Naive thymus-derived CD8-positive, alpha-beta T cell (primary cell): ENCODE results near the gene RENBP. TPM values are rescaled to one million over a fixed set of nuclear protein-coding genes. Genes with fewer than 3 reads are reported as not detected.

Experiments used
- ATAC-seq, 2 donors: fragments of 150-1000 bp; cut with Tn5 transposase in 1 of 2; sonication (Bioruptor Pico), chemical (Tn5 transposase) in 1 of 2; 1 replicate in 1 of 2; 2 replicates in 1 of 2; pipeline ENCODE4 v1.10.0; 2021; ENCODE audit warnings: mild to moderate bottlenecking in 2 of 2, moderate library complexity in 2 of 2
- POLR2A ChIA-PET: fragments of 350-600 bp; sonication (Branson Sonifier 250); formaldehyde crosslinking; loops from one replicate; lab custom pipeline; 2021; ENCODE audit warnings: antibody characterized with exemption; lab: Charles Lee
- DNase-seq, 10 donors: peaks; one replicate each; pipeline versions ENCODE4 v3.0.0 to v3.0.0-alpha.2; 2020 to 2022
- H3K27ac Mint-ChIP-seq, 10 donors: one replicate each; pipeline ENCODE4 v1.8.0; 2020 to 2022; ENCODE audit warnings: mild to moderate bottlenecking in 10 of 10, mixed read lengths in 10 of 10, moderate library complexity in 4 of 10, inconsistent platforms in 1 of 10
- H3K27me3 Mint-ChIP-seq, 5 donors: one replicate each; pipeline ENCODE4 v1.8.0; 2021 to 2022; ENCODE audit warnings: mixed read lengths in 5 of 5
- H3K36me3 Mint-ChIP-seq, 3 donors: one replicate each; pipeline ENCODE4 v1.8.0; 2020 to 2022; ENCODE audit warnings: mixed read lengths in 3 of 3, mild to moderate bottlenecking in 2 of 3, inconsistent platforms in 1 of 3
- H3K4me1 Mint-ChIP-seq, 4 donors: one replicate each; pipeline ENCODE4 v1.8.0; 2021 to 2022; ENCODE audit warnings: mixed read lengths in 4 of 4
- H3K4me3 Mint-ChIP-seq, 10 donors: one replicate each; pipeline ENCODE4 v1.8.0; 2020 to 2022; ENCODE audit warnings: mild to moderate bottlenecking in 10 of 10, mixed read lengths in 10 of 10, moderate library complexity in 6 of 10, inconsistent platforms in 1 of 10
- H3K9me3 Mint-ChIP-seq, 9 donors: one replicate each; pipeline ENCODE4 v1.8.0; 2020 to 2022; ENCODE audit warnings: mixed read lengths in 9 of 9, mild to moderate bottlenecking in 3 of 9, inconsistent platforms in 1 of 9, moderate library complexity in 1 of 9
- microRNA-seq: library from miRNA; unstranded; fragments of <30 nt; microRNA quantifications from one replicate; pipeline ENCODE4 v1.2.0, GENCODE V29; 2022; ENCODE audit warnings: borderline microRNAs expressed
- polyA plus RNA-seq, 3 donors: library from polyadenylated mRNA; unstranded; fragments of 300-500 nt; fragmentation: Illumina TruSeq; gene quantifications; one replicate each; pipeline ENCODE4 v1.2.3, GENCODE V29; 2021
- total RNA-seq, 8 experiments: library from RNA in 2 of 8; stranded (reverse) in 2 of 8; gene quantifications; one replicate each; pipeline ENCODE4 v1.2.3 and lab custom pipeline; 2021 to 2026

RENBP gene
- total and polyA plus RNA-seq, 5 experiments from 2014 or later: 0.49 to 18.2 (median 0.96) TPM

DNA sequence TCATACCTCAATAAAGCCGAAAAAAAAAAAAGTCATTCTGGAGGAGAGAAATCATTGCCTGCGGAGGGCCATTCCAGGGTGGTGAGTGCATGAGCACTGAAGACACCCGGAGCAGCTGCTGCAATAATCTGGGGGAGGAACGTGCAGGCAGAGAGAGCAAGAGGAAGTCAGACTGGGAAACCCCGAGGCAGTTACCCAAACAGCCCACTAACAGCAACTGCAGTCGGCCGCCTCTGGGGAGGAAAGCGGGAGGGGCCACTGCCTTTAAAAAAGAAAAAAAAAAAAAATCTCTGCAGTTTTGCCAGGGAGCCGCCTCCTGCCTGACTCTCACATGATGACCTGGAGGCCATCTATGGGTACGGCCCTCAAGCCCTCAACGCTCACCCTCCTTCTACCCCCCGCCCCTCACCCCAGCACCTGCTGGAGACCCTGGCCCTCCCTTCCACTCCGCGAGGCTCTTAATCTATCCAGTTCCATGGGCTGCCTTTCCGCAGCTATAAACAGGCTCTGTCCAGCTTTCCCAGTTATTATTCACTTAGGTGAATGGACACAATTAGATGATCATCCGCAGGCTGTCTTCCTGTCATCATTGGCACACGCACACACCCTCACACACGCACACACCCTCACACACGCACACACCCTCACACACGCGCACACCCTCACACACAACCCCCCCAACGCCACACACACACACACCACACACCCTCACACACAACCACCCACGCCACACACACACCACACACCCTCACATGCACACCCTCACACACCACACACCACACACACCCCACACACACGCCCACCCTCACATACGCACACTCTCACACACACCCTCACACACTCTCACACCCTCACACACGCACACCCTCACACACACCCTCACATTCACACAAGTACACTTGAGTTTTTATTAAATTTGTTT lies 43.4 kb downstream of the RENBP start:
- Mint-ChIP-seq H3K27me3 (peaks cover 0 to 1% (median 0%) of the 10 kb centered on the region in 5 donors), H3K27ac (peak overlapping the region in 7 of 10 donors; percentile 9 to 85 (median 37)), H3K36me3 (no peaks in the 10 kb centered on the region), H3K9me3 (peaks cover 0 to 6% (median 0%) of the 10 kb centered on the region in 9 donors), H3K4me3 (peak overlapping the region; percentile 3 to 76 (median 64)), H3K4me1 (peaks cover 30 to 57% (median 49%) of the 10 kb centered on the region in 4 donors)
- POLR2A ChIA-PET: interaction anchor here (0.7 to 1.4 kb wide), 6 partner anchors 8 to 330 kb away, joined by 3 to 5 read pairs (median 4); no protein-coding TSS in a partner anchor
- DNase-seq (peak; percentile 37 to 80 (median 56)), ATAC-seq (peak; percentile 83 to 88)

DNA sequence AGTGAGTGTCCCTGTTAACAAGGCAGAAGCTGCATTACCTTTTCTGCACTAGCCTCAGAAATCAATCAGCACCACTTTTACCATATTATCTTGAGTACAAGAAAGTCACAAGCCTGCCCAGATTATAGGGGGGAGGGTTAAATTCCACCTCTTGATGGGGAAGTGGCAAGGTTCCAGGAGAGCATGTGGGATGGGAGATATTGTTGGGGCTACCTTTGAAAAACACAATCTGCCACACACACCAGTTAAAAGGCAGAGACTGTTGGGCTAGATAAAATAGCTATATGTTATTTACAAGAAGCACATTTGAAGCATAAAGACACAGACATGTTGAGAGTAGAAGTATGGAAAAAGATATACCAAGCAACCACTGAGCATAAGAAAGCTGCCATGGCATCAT lies 46.5 kb downstream of the RENBP start:
- DNase-seq (no peak), ATAC-seq (no peak)
- POLR2A ChIA-PET: interaction anchor here (0.7 kb wide), 1 partner anchor 430 kb away, joined by 4 read pairs; no protein-coding TSS in a partner anchor
- no peaks in the 10 kb centered on the region for H3K36me3 Mint-ChIP-seq
- H3K27ac Mint-ChIP-seq: no peak overlapping the region
- H3K4me1 Mint-ChIP-seq: peaks cover 13 to 31% (median 27%) of the 10 kb centered on the region in 4 donors
- H3K4me3 Mint-ChIP-seq: no peak overlapping the region
- H3K9me3 Mint-ChIP-seq: peaks cover 0 to 7% (median 0%) of the 10 kb centered on the region in 9 donors
- peaks cover 0 to 1% (median 0%) of the 10 kb centered on the region in 5 donors for H3K27me3 Mint-ChIP-seq

GRCh38 chrX:153889123-153889522 lies 55.3 kb downstream of the RENBP start:
- peaks cover 0 to 3% (median 0%) of the 10 kb centered on the region in 9 donors for H3K9me3 Mint-ChIP-seq
- H3K36me3 Mint-ChIP-seq: no peaks in the 10 kb centered on the region
- no peak overlapping the region for H3K27ac Mint-ChIP-seq
- H3K4me1 Mint-ChIP-seq: peaks cover 0 to 11% (median 0%) of the 10 kb centered on the region in 4 donors
- POLR2A ChIA-PET: interaction anchor here (0.7 to 0.9 kb wide), 2 partner anchors 37 to 175 kb away, joined by 3 to 6 read pairs; partner anchors contain the start of gene ARHGAP4
- peaks cover 0 to 10% (median 2%) of the 10 kb centered on the region in 5 donors for H3K27me3 Mint-ChIP-seq
- ATAC-seq (no peak), DNase-seq (no peak)
- no peak overlapping the region for H3K4me3 Mint-ChIP-seq

- Mint-ChIP-seq H3K4me1 (peaks cover 0 to 11% (median 0%) of the 10 kb centered on the region in 4 donors), H3K36me3 (no peaks in the 10 kb centered on the region), H3K9me3 (peaks cover 0 to 3% (median 0%) of the 10 kb centered on the region in 9 donors), H3K27me3 (peaks cover 0 to 16% (median 2%) of the 10 kb centered on the region in 5 donors), H3K27ac (no peak overlapping the region), H3K4me3 (peak overlapping the region in 1 of 10 donors; percentile 28)
- POLR2A ChIA-PET: interaction anchor here (0.7 to 0.9 kb wide), 2 partner anchors 37 to 58 kb away, joined by 3 to 4 read pairs; partner anchors contain the start of gene ARHGAP4
- DNase-seq: no peak
- ATAC-seq: no peak
Observed at GRCh38 chrX:153888344-153888743, 56.1 kb downstream of the RENBP start.

GRCh38 chrX:153887385-153887784 lies 57.1 kb downstream of the RENBP start:
- POLR2A ChIA-PET: interaction anchor here (0.5 kb wide), 1 partner anchor 12 kb away, joined by 3 read pairs; no protein-coding TSS in a partner anchor
- H3K27ac Mint-ChIP-seq: no peak overlapping the region
- peak overlapping the region in 3 of 10 donors; percentile 22 to 43 (median 25) for H3K4me3 Mint-ChIP-seq
- peaks cover 0 to 3% (median 0%) of the 10 kb centered on the region in 9 donors for H3K9me3 Mint-ChIP-seq
- DNase-seq: no peak
- H3K27me3 Mint-ChIP-seq: peaks cover 2 to 22% (median 3%) of the 10 kb centered on the region in 5 donors
- H3K36me3 Mint-ChIP-seq: no peaks in the 10 kb centered on the region
- no peak for ATAC-seq
- H3K4me1 Mint-ChIP-seq: peaks cover 0 to 11% (median 0%) of the 10 kb centered on the region in 4 donors

DNA sequence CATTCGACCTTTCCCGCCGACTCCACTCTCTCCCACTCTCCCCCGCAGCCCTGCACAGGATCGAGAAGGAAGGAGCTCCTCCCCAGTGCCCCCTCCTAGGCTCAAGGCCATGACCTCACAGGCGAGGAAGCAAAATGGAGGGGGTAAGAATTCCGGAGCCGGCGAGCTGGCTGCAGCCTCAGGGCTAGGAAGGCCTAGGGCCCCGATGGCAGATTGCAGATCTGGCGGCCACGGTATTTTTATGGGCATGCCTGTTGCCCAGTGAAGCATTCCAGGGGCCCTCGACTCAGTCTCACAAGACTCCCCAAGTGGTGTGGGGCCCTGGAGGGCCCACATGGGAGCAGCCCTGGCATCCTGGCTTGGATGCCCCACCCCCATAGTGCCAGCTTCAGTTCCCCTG lies 57.5 kb downstream of the RENBP start:
- Mint-ChIP-seq H3K36me3 (no peaks in the 10 kb centered on the region), H3K27ac (no peak overlapping the region), H3K9me3 (peaks cover 0 to 3% (median 0%) of the 10 kb centered on the region in 9 donors), H3K4me3 (peak overlapping the region in 6 of 10 donors; percentile 18 to 63 (median 31)), H3K27me3 (peaks cover 3 to 25% (median 4%) of the 10 kb centered on the region in 5 donors), H3K4me1 (peaks cover 0 to 11% (median 0%) of the 10 kb centered on the region in 4 donors)
- DNase-seq (no peak), ATAC-seq (no peak)
- POLR2A ChIA-PET: interaction anchor here (0.7 kb wide), 1 partner anchor 58 kb away, joined by 3 read pairs; no protein-coding TSS in a partner anchor

GRCh38 chrX:153885968-153886903 lies 58.2 kb downstream of the RENBP start, which contains the start of gene L1CAM:
L1CAM (minus strand) TSS chrX:153886173; CDS start chrX:153875836, 10,337 bp downstream.
- Mint-ChIP-seq H3K27ac (no peak within 1 kb of the TSS), H3K9me3 (peaks cover 0 to 3% (median 0%) of the 10 kb centered on the region in 9 donors), H3K4me1 (peaks cover 0 to 11% (median 0%) of the 10 kb centered on the region in 4 donors), H3K27me3 (peaks cover 3 to 27% (median 4%) of the 10 kb centered on the region in 5 donors), H3K4me3 (peak within 1 kb of the TSS in 8 of 10 donors; percentile 33 to 65 (median 51)), H3K36me3 (no peaks in the 10 kb centered on the region)
- ATAC-seq (peak; percentile 30 to 46), DNase-seq (peak in 1 of 10 donors; percentile 26)
- POLR2A ChIA-PET: interaction anchor here (0.7 kb wide), 1 partner anchor 59 kb away, joined by 3 read pairs; no protein-coding TSS in a partner anchor

Small RNAs within 50 kb of the gene (microRNA-seq; reads per million reads assigned to microRNA genes)
- gene MIR3202-1: not detected
- gene MIR3202-2: not detected

Other genes with a start within 250 kb of the RENBP start
- gene BCAP31, start 220.3 kb downstream of the RENBP start, total RNA-seq: 100 to 1,000 TPM; 108 to 118 TPM
- gene BCAP31, start 220.3 kb downstream of the RENBP start, polyA plus RNA-seq: 100 to 1,000 TPM; 298 to 328 (median 319) TPM
- gene ABCD1, start 219.8 kb downstream of the RENBP start, total RNA-seq: 1 to 10 TPM; 5.8 to 7.3 TPM
- gene ABCD1, start 219.8 kb downstream of the RENBP start, polyA plus RNA-seq: 1 to 10 TPM; 1.1 to 2.1 (median 2.0) TPM
- gene PLXNB3, start 180.4 kb downstream of the RENBP start, total RNA-seq: under 1 TPM; 0.34 to 0.41 TPM
- not detected for gene PLXNB3, start 180.4 kb downstream of the RENBP start, polyA plus RNA-seq
- gene SRPK3, start 163.6 kb downstream of the RENBP start, total RNA-seq: not detected
- not detected for gene SRPK3, start 163.6 kb downstream of the RENBP start, polyA plus RNA-seq
- gene IDH3G, start 150.3 kb downstream of the RENBP start, total RNA-seq: 10 to 100 TPM; 47.7 to 51.2 TPM
- 100 to 1,000 TPM in 2 of 3 donors, 10 to 100 TPM in 1; 71.9 to 109 (median 100) TPM for gene IDH3G, start 150.3 kb downstream of the RENBP start, polyA plus RNA-seq
- gene SSR4, start 150.0 kb downstream of the RENBP start, total RNA-seq: 100 to 1,000 TPM; 120 to 128 TPM
- gene SSR4, start 150.0 kb downstream of the RENBP start, polyA plus RNA-seq: 100 to 1,000 TPM; 389 to 522 (median 451) TPM
- under 1 TPM; 0.31 to 0.66 TPM for gene PDZD4, start 114.1 kb downstream of the RENBP start, total RNA-seq
- gene PDZD4, start 114.1 kb downstream of the RENBP start, polyA plus RNA-seq: 1 to 10 TPM in 1 of 3 donors, under 1 TPM in 1, not detected in 1; 0.41 to 1.5 TPM
- gene L1CAM, start 58.5 kb downstream of the RENBP start, total RNA-seq: under 1 TPM; 0.16 to 0.23 TPM
- not detected for gene L1CAM, start 58.5 kb downstream of the RENBP start, polyA plus RNA-seq
- not detected for gene AVPR2, start 40.0 kb downstream of the RENBP start, total RNA-seq
- not detected for gene AVPR2, start 40.0 kb downstream of the RENBP start, polyA plus RNA-seq
- gene ARHGAP4, start 18.4 kb downstream of the RENBP start, total RNA-seq: 100 to 1,000 TPM; 324 to 353 TPM
- 100 to 1,000 TPM in 1 of 3 donors, 10 to 100 TPM in 2; 58.9 to 112 (median 96.6) TPM for gene ARHGAP4, start 18.4 kb downstream of the RENBP start, polyA plus RNA-seq
- 10 to 100 TPM; 72.1 to 80.8 TPM for gene NAA10, start 9.6 kb downstream of the RENBP start, total RNA-seq
- 10 to 100 TPM; 66.8 to 73.3 (median 71.3) TPM for gene NAA10, start 9.6 kb downstream of the RENBP start, polyA plus RNA-seq
- 10 to 100 TPM; 62.4 to 64.9 TPM for gene HCFC1, start 27.2 kb upstream of the RENBP start, total RNA-seq
- gene HCFC1, start 27.2 kb upstream of the RENBP start, polyA plus RNA-seq: 10 to 100 TPM in 1 of 3 donors, 1 to 10 TPM in 2; 3.3 to 11.9 (median 7.9) TPM
- 10 to 100 TPM in 1 of 2 experiments, 1 to 10 TPM in 1; 9.3 to 11.2 TPM for gene TMEM187, start 28.1 kb upstream of the RENBP start, total RNA-seq
- 10 to 100 TPM in 1 of 3 donors, 1 to 10 TPM in 2; 3.1 to 13.6 (median 8.9) TPM for gene TMEM187, start 28.1 kb upstream of the RENBP start, polyA plus RNA-seq
- gene IRAK1, start 75.3 kb upstream of the RENBP start, total RNA-seq: 10 to 100 TPM; 68.8 to 76.6 TPM
- 10 to 100 TPM; 23.9 to 44.7 (median 27.8) TPM for gene IRAK1, start 75.3 kb upstream of the RENBP start, polyA plus RNA-seq
- 10 to 100 TPM; 87.7 to 88.3 TPM for gene MECP2, start 153.1 kb upstream of the RENBP start, total RNA-seq
- gene MECP2, start 153.1 kb upstream of the RENBP start, polyA plus RNA-seq: 10 to 100 TPM; 12.0 to 22.2 (median 12.2) TPM
- not detected for gene OPN1LW, start 199.6 kb upstream of the RENBP start, total RNA-seq
- gene OPN1LW, start 199.6 kb upstream of the RENBP start, polyA plus RNA-seq: not detected
- gene OPN1MW, start 238.0 kb upstream of the RENBP start, total RNA-seq: not detected
- gene OPN1MW, start 238.0 kb upstream of the RENBP start, polyA plus RNA-seq: not detected